Mesodermal cell (in vitro differentiated cells): ENCODE measurements around the gene KRTAP9-3.

Source experiments
- H3K27ac ChIP-seq: 2 replicates; pipeline ENCODE4 v1.7.0; 2013; ENCODE audit warnings: mild to moderate bottlenecking, low read depth, low read length, moderate library complexity; ENCODE audit not compliant: severe bottlenecking
- H3K36me3 ChIP-seq: 2 replicates; pipeline ENCODE4 v1.7.1; 2013; ENCODE audit warnings: mild to moderate bottlenecking, low read length, moderate library complexity; ENCODE audit not compliant: control insufficient read depth, insufficient read depth
- H3K4me1 ChIP-seq: one replicate; pipeline ENCODE4 v1.7.1; 2013; ENCODE audit warnings: mild to moderate bottlenecking, low read length; ENCODE audit not compliant: insufficient read depth, control insufficient read depth, poor library complexity, severe bottlenecking
- H3K4me3 ChIP-seq: 2 replicates; pipeline ENCODE4 v1.7.0; 2013; ENCODE audit warnings: low read length, control low read depth, mild to moderate bottlenecking; ENCODE audit not compliant: insufficient read depth, poor library complexity, severe bottlenecking; ENCODE audit errors: extremely low read depth
- H3K9me3 ChIP-seq: 2 replicates; pipeline ENCODE4 v1.7.1; 2013; ENCODE audit warnings: mild to moderate bottlenecking, low read length, moderate library complexity; ENCODE audit not compliant: control insufficient read depth
- WGBS, 2 experiments: methylation state at CpG; one replicate each; pipeline ENCODE4 v1.1.5; 2013; ENCODE audit warnings: missing lambda C conversion rate in 2 of 2; ENCODE audit not compliant: insufficient coverage in 2 of 2; 5-methylcytosine and 5-hydroxymethylcytosine counted together

KRTAP9-3 gene

DNA sequence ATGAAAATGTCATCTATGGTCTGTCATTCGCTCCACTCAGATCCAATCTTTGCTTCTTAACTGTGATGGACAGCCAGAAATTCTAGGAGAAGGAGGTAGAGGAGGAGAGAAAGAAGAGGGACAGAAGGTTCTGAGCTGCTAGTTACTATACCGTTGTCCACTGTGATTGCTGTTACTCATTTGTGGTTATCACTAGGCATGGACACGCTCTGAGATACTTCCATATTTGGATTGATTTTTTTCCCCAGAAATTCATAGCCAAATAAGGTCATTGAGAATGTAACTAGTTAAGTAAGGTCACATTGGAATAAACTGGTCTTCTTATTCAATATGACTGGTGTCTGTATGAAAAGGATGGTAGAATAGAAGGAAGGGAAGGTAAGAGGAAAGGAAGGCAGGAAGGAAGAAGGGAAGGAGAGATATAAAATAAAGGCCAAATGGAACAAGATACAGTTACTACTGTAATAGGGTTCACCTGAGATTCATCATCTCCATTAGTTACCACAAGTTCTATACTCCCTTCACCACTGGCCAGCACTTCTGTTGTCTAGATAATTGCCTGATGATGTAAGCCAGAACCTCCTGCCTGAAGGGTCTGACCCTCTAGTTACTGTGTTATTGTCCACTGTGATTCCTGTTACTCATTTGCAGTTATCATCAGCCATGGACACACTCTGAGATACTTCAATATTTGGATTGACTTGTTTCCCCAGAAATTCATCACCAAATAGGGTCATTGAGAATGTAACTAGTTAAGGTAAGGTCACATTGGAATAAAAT is 46.1 kb downstream of the KRTAP9-3 start:
- WGBS, 2 experiments = 83 to 86% methylated on average over 1 to 2 of the region's 3 CpGs
- Histone ChIP-seq H3K9me3 (no peaks in the 10 kb centered on the region), H3K36me3 (no peaks in the 10 kb centered on the region), H3K4me1 (peaks cover 4% of the 10 kb centered on the region), H3K4me3 (no peak overlapping the region), H3K27ac (no peak overlapping the region)
